Panc1 (cell line): ENCODE results near the gene MICAL2. TPM values are rescaled to one million over a fixed set of nuclear protein-coding genes. Genes with fewer than 3 reads are reported as not detected.

Experiments
- ATAC-seq: fragments of 200-7000 bp; cut with Tn5 transposase; 2 replicates; pipeline ENCODE4 v1.9.1; 2020; ENCODE audit warnings: mild to moderate bottlenecking, moderate library complexity
- BruUV-seq: library from RNA; stranded (reverse); fragments of 400-500 nt; replicated peaks from 2 replicates; lab custom pipeline; 2021; lab: Mats Ljungman, UMichigan
- CTCF ChIA-PET: fragments of 300-600 bp; sonication (Branson Sonifier 250); formaldehyde crosslinking; loops from one replicate; lab custom pipeline; 2022; ENCODE audit warnings: antibody characterized with exemption; lab: Charles Lee
- POLR2A ChIA-PET: fragments of 300-600 bp; sonication (Branson Sonifier 250); formaldehyde crosslinking; loops from one replicate; lab custom pipeline; 2022; ENCODE audit warnings: antibody characterized with exemption; lab: Charles Lee
- DNase-seq: peaks from one replicate; pipeline ENCODE4 v3.0.0-alpha.2; 2010; ENCODE audit warnings: low read depth, low spot score
- H3K27ac ChIP-seq: 2 replicates; pipeline ENCODE4 v1.5.1; 2011; ENCODE audit warnings: mild to moderate bottlenecking, low read length, inconsistent platforms
- H3K27me3 ChIP-seq: fragments of 200-500 bp; sonication (Bioruptor generic); 2 replicates; pipeline ENCODE4 v1.6.0; 2014; ENCODE audit warnings: low read length, inconsistent platforms; ENCODE audit not compliant: control insufficient read depth, insufficient read depth
- H3K36me3 ChIP-seq: fragments of 200-500 bp; sonication (Bioruptor generic); 2 replicates; pipeline ENCODE4 v1.5.1; 2014; ENCODE audit warnings: inconsistent platforms, mild to moderate bottlenecking, low read length, moderate library complexity; ENCODE audit not compliant: control insufficient read depth, insufficient read depth
- H3K4me1 ChIP-seq: 2 replicates; pipeline ENCODE4 v1.5.1; 2011; ENCODE audit warnings: inconsistent platforms, mild to moderate bottlenecking, low read length, moderate library complexity; ENCODE audit not compliant: control insufficient read depth, insufficient read depth
- H3K4me3 ChIP-seq, 2 experiments: 2 replicates each; pipeline ENCODE4 v1.5.1; 2011 to 2012; ENCODE audit warnings: low read depth in 2 of 2, low read length in 2 of 2, mild to moderate bottlenecking in 2 of 2, inconsistent platforms in 1 of 2, moderate library complexity in 1 of 2
- H3K9me3 ChIP-seq: fragments of 200-500 bp; sonication (Bioruptor generic); 2 replicates; pipeline ENCODE4 v1.5.1; 2014; ENCODE audit warnings: low read depth, mild to moderate bottlenecking, inconsistent platforms, low read length, moderate library complexity; ENCODE audit not compliant: control insufficient read depth, insufficient read depth
- POLR2AphosphoS5 ChIP-seq: IDR thresholded peaks from 2 replicates; pipeline ENCODE4 v1.6.1; 2012; ENCODE audit warnings: mild to moderate bottlenecking, low read depth, low read length, moderate library complexity
- REST ChIP-seq, 2 experiments: IDR thresholded peaks; 2 replicates each; pipeline ENCODE4 v1.6.1; 2011 to 2012; ENCODE audit warnings: low read depth in 2 of 2, control low read depth in 1 of 2, low read length in 1 of 2, mild to moderate bottlenecking in 1 of 2, moderate library complexity in 1 of 2; ENCODE audit not compliant: insufficient read depth in 1 of 2
- SIN3A ChIP-seq: IDR thresholded peaks from 2 replicates; pipeline ENCODE4 v1.6.1; 2012; ENCODE audit warnings: low read depth, mild to moderate bottlenecking, low read length, moderate library complexity, borderline replicate concordance; ENCODE audit not compliant: insufficient read depth
- TCF7L2 ChIP-seq: IDR thresholded peaks from 2 replicates; pipeline ENCODE4 v1.6.1; 2011; ENCODE audit warnings: mild to moderate bottlenecking, low read depth, low read length, inconsistent platforms
- in situ Hi-C: cut with HindIII; loops from 2 replicates; pipeline ENCODE4 v1.10.0; 2016; ENCODE audit warnings: low sequenced_read_pairs, low pct_unique_long_range_greater_than_20kb
- intact Hi-C: fragments of 100-400 bp; cut with micrococcal nuclease; formaldehyde crosslinking; loops from one replicate; pipeline ENCODE4 v1.10.0; 2022; ENCODE audit not compliant: unreplicated experiment
- total RNA-seq: library from RNA; stranded (reverse); gene quantifications from one replicate; pipeline ENCODE4 v1.2.1, GENCODE V29; 2021; ENCODE audit not compliant: unreplicated experiment
- TF ChIP-seq, protein P1 (sequence below): fragments of 450-650 bp; IDR thresholded peaks from 2 replicates; pipeline ENCODE4 v1.5.1; 2017; ENCODE audit warnings: mild to moderate bottlenecking

Gene MICAL2
- total RNA-seq, 1 experiment from 2014 or later, result 199 TPM

DNA sequence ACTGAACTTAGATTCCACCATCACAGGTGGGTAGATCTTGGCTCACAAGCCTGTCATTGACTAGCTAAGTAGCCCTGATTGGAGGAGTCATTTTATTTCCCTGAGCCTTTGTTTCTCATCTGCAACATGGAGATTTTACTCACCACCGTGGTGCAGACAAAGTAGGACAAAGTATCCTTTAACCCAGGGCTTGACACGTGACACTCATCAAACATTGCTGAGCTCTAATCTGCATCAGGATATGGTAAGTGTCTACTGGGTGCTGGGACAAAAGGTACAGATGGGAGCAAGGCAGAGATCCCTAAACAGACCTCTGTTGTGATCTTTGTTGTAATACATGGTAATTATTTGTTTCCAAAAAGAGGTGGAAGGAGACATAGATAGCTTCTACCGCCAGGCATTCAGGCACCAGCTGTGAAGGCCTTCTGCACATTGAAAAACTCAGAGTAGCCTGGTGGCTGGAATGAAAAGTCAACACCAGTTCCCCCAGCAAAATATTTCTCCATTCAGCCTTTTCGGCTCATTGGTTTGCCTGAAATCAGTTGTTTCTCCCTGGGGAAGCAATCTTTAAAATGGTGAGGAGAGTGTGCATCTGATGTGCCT is 18.3 kb upstream of the MICAL2 start:
- ChIA-PET CTCF (no interaction called here), POLR2A (interaction anchor here (0.6 to 0.7 kb wide), 2 partner anchors 12 to 108 kb away, joined by 3 to 8 read pairs; no protein-coding TSS in a partner anchor)
- Histone ChIP-seq H3K36me3 (no peaks in the 10 kb centered on the region), H3K4me1 (peaks cover 29% of the 10 kb centered on the region), H3K27me3 (no peaks in the 10 kb centered on the region), H3K4me3 (no peak overlapping the region), H3K9me3 (no peaks in the 10 kb centered on the region), H3K27ac (peak overlapping the region; percentile 70)
- intact Hi-C loops, result no loop called here
- ATAC-seq, result no peak
- TF ChIP-seq POLR2AphosphoS5, result no peak
- no peak for TF ChIP-seq TCF7L2
- no peak for TF ChIP-seq REST (IDR thresholded peaks at IDR 0.05; ENCODE audit: insufficient read depth in 1 of 2, low read depth in 2 of 2, low read length in 1 of 2)
- TF ChIP-seq, protein P1, sequence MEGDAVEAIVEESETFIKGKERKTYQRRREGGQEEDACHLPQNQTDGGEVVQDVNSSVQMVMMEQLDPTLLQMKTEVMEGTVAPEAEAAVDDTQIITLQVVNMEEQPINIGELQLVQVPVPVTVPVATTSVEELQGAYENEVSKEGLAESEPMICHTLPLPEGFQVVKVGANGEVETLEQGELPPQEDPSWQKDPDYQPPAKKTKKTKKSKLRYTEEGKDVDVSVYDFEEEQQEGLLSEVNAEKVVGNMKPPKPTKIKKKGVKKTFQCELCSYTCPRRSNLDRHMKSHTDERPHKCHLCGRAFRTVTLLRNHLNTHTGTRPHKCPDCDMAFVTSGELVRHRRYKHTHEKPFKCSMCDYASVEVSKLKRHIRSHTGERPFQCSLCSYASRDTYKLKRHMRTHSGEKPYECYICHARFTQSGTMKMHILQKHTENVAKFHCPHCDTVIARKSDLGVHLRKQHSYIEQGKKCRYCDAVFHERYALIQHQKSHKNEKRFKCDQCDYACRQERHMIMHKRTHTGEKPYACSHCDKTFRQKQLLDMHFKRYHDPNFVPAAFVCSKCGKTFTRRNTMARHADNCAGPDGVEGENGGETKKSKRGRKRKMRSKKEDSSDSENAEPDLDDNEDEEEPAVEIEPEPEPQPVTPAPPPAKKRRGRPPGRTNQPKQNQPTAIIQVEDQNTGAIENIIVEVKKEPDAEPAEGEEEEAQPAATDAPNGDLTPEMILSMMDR, result no peak
- TF ChIP-seq SIN3A, result no peak
- no TSS peak for BruUV-seq
- no peak for DNase-seq
- in situ Hi-C loops, result no loop called here

DNA sequence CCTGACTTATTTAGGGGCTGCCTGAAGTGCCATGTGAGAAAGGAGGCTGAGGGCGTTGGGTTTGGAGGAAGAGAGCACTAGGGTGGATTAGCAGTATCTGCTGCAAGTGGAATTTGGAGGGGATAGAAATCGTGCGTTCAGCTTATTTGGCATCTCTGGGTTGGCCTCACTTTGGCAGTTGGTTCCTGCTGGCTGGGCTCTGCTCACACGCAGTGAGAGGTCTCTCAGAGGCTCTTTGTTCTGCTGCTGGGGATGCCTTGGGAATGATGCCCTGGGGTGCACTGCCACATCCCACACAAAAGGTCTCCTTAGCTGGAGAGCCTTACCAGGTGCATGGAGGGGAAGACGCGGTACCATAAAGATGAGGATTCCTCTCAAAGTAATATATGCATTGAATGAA is 17.7 kb upstream of the MICAL2 start:
- Histone ChIP-seq H3K4me3 (no peak overlapping the region), H3K9me3 (no peaks in the 10 kb centered on the region), H3K27ac (peak overlapping the region; percentile 70), H3K27me3 (no peaks in the 10 kb centered on the region), H3K4me1 (peaks cover 23% of the 10 kb centered on the region), H3K36me3 (no peaks in the 10 kb centered on the region)
- BruUV-seq, result no TSS peak
- in situ Hi-C loops (no loop called here), intact Hi-C loops (no loop called here)
- POLR2A ChIA-PET, result no interaction called here
- ATAC-seq (peak; percentile 62), DNase-seq (no peak)
- CTCF ChIA-PET, result no interaction called here
- TF ChIP-seq POLR2AphosphoS5 (no peak), REST (IDR thresholded peaks at IDR 0.05; ENCODE audit: insufficient read depth in 1 of 2, low read depth in 2 of 2, low read length in 1 of 2) (no peak), SIN3A (no peak), TCF7L2 (no peak)
- TF ChIP-seq, protein P1, result no peak
